Immature natural killer cell (primary cell): ENCODE data around the gene WDFY1. TPM values are rescaled to one million over a fixed set of nuclear protein-coding genes. Genes with fewer than 3 reads are reported as not detected.

Experiments
- DNase-seq, 3 donors: peaks; one replicate each; pipeline ENCODE4 v3.0.0; 2022; ENCODE audit warnings: mixed read lengths in 1 of 3
- H3K27ac Mint-ChIP-seq, 6 donors: one replicate each; pipeline ENCODE4 v1.8.0; 2020; ENCODE audit warnings: mixed read lengths in 6 of 6, mild to moderate bottlenecking in 5 of 6, inconsistent platforms in 4 of 6, moderate library complexity in 3 of 6
- H3K27me3 Mint-ChIP-seq, 3 donors: one replicate each; pipeline ENCODE4 v1.8.0; 2020 to 2021; ENCODE audit warnings: low read depth in 3 of 3, mild to moderate bottlenecking in 3 of 3, mixed read lengths in 3 of 3, moderate library complexity in 3 of 3, inconsistent platforms in 1 of 3
- H3K36me3 Mint-ChIP-seq, 3 donors: one replicate each; pipeline ENCODE4 v1.8.0; 2020; ENCODE audit warnings: mixed read lengths in 3 of 3, inconsistent platforms in 2 of 3, mild to moderate bottlenecking in 2 of 3
- H3K4me1 Mint-ChIP-seq, 2 donors: one replicate each; pipeline ENCODE4 v1.8.0; 2020; ENCODE audit warnings: inconsistent platforms in 2 of 2, mild to moderate bottlenecking in 2 of 2, mixed read lengths in 2 of 2, moderate library complexity in 1 of 2
- H3K4me3 Mint-ChIP-seq, 5 donors: one replicate each; pipeline ENCODE4 v1.8.0; 2020; ENCODE audit warnings: mild to moderate bottlenecking in 5 of 5, mixed read lengths in 5 of 5, inconsistent platforms in 3 of 5, moderate library complexity in 3 of 5
- H3K9me3 Mint-ChIP-seq, 6 donors: one replicate each; pipeline ENCODE4 v1.8.0; 2020; ENCODE audit warnings: mild to moderate bottlenecking in 6 of 6, mixed read lengths in 6 of 6, inconsistent platforms in 4 of 6, moderate library complexity in 3 of 6
- polyA plus RNA-seq, 3 donors: library from polyadenylated mRNA; unstranded; fragments of 300-500 nt; fragmentation: Illumina TruSeq; gene quantifications; one replicate each; pipeline ENCODE4 v1.2.3, GENCODE V29; 2021

WDFY1 gene
- polyA plus RNA-seq, 3 donors from 2014 or later: 39.3 to 58.8 (median 51.0) TPM

GRCh38 chr2:223868005-223868404 lies 77.1 kb downstream of the WDFY1 start:
- no peak overlapping the region for H3K4me3 Mint-ChIP-seq
- H3K4me1 Mint-ChIP-seq: peaks cover 26 to 29% of the 10 kb centered on the region in 2 donors
- H3K27me3 Mint-ChIP-seq: peaks cover 0 to 2% (median 0%) of the 10 kb centered on the region in 3 donors
- peaks cover 9 to 19% (median 15%) of the 10 kb centered on the region in 3 donors for H3K36me3 Mint-ChIP-seq
- no peak for DNase-seq
- no peaks in the 10 kb centered on the region for H3K9me3 Mint-ChIP-seq
- H3K27ac Mint-ChIP-seq: no peak overlapping the region

GRCh38 chr2:223865907-223866508 lies 79.1 kb downstream of the WDFY1 start:
- DNase-seq: peak; percentile 15 to 38 (median 37)
- H3K9me3 Mint-ChIP-seq: no peaks in the 10 kb centered on the region
- peak overlapping the region; percentile 67 to 83 (median 73) for H3K4me3 Mint-ChIP-seq
- peaks cover 0 to 2% (median 2%) of the 10 kb centered on the region in 3 donors for H3K27me3 Mint-ChIP-seq
- peak overlapping the region; percentile 71 to 89 (median 86) for H3K27ac Mint-ChIP-seq
- H3K36me3 Mint-ChIP-seq: peaks cover 4 to 14% (median 11%) of the 10 kb centered on the region in 3 donors
- H3K4me1 Mint-ChIP-seq: peaks cover 28 to 34% of the 10 kb centered on the region in 2 donors

- Mint-ChIP-seq H3K4me3 (peak overlapping the region; percentile 28 to 71 (median 56)), H3K36me3 (peaks cover 4 to 10% (median 5%) of the 10 kb centered on the region in 3 donors), H3K4me1 (peaks cover 29 to 34% of the 10 kb centered on the region in 2 donors), H3K9me3 (no peaks in the 10 kb centered on the region), H3K27me3 (peaks cover 0 to 2% (median 2%) of the 10 kb centered on the region in 3 donors), H3K27ac (peak overlapping the region; percentile 71 to 89 (median 80))
- DNase-seq: peak; percentile 41 to 55 (median 54)
Observed at GRCh38 chr2:223865124-223865523, 80.0 kb downstream of the WDFY1 start.

GRCh38 chr2:223863491-223863890 lies 81.6 kb downstream of the WDFY1 start:
- peaks cover 0 to 2% (median 2%) of the 10 kb centered on the region in 3 donors for H3K27me3 Mint-ChIP-seq
- no peak overlapping the region for H3K4me3 Mint-ChIP-seq
- H3K36me3 Mint-ChIP-seq: peaks cover 0 to 7% (median 0%) of the 10 kb centered on the region in 3 donors
- H3K9me3 Mint-ChIP-seq: no peaks in the 10 kb centered on the region
- H3K4me1 Mint-ChIP-seq: peaks cover 43 to 47% of the 10 kb centered on the region in 2 donors
- no peak for DNase-seq
- peak overlapping the region in 1 of 6 donors; percentile 20 for H3K27ac Mint-ChIP-seq

GRCh38 chr2:223860809-223861738 lies 84.1 kb downstream of the WDFY1 start:
- peaks cover 0 to 2% (median 1%) of the 10 kb centered on the region in 3 donors for H3K27me3 Mint-ChIP-seq
- H3K36me3 Mint-ChIP-seq: peaks cover 0 to 12% (median 4%) of the 10 kb centered on the region in 3 donors
- H3K27ac Mint-ChIP-seq: peak overlapping the region in 5 of 6 donors; percentile 16 to 64 (median 45)
- H3K4me3 Mint-ChIP-seq: no peak overlapping the region
- H3K9me3 Mint-ChIP-seq: no peaks in the 10 kb centered on the region
- H3K4me1 Mint-ChIP-seq: peaks cover 34 to 35% of the 10 kb centered on the region in 2 donors
- DNase-seq: no peak

- Mint-ChIP-seq H3K9me3 (no peaks in the 10 kb centered on the region), H3K27me3 (peaks cover 0 to 2% (median 1%) of the 10 kb centered on the region in 3 donors), H3K4me3 (peak overlapping the region in 4 of 5 donors; percentile 13 to 54 (median 24)), H3K36me3 (peaks cover 0 to 19% (median 15%) of the 10 kb centered on the region in 3 donors), H3K27ac (peak overlapping the region; percentile 31 to 71 (median 62)), H3K4me1 (peaks cover 21 to 23% of the 10 kb centered on the region in 2 donors)
- no peak for DNase-seq
Observed at GRCh38 chr2:223859070-223859469, 86.1 kb downstream of the WDFY1 start.

- H3K4me3 Mint-ChIP-seq: no peak overlapping the region
- no peak for DNase-seq
- peak overlapping the region in 2 of 6 donors; percentile 1 to 36 for H3K27ac Mint-ChIP-seq
- no peaks in the 10 kb centered on the region for H3K9me3 Mint-ChIP-seq
- H3K27me3 Mint-ChIP-seq: peaks cover 0 to 3% (median 0%) of the 10 kb centered on the region in 3 donors
- H3K36me3 Mint-ChIP-seq: peaks cover 0 to 21% (median 21%) of the 10 kb centered on the region in 3 donors
- peaks cover 22 to 24% of the 10 kb centered on the region in 2 donors for H3K4me1 Mint-ChIP-seq
Observed at GRCh38 chr2:223856584-223856983, 88.6 kb downstream of the WDFY1 start.

- H3K27ac Mint-ChIP-seq: peak overlapping the region in 1 of 6 donors; percentile 36
- DNase-seq: no peak
Observed at GRCh38 chr2:223856021-223856420, 89.1 kb downstream of the WDFY1 start.

GRCh38 chr2:223855426-223855825 lies 89.7 kb downstream of the WDFY1 start:
- Mint-ChIP-seq H3K4me1 (peaks cover 27 to 31% of the 10 kb centered on the region in 2 donors), H3K27ac (no peak overlapping the region), H3K27me3 (peaks cover 0 to 4% (median 0%) of the 10 kb centered on the region in 3 donors), H3K36me3 (peaks cover 5 to 29% (median 27%) of the 10 kb centered on the region in 3 donors), H3K4me3 (no peak overlapping the region), H3K9me3 (peaks cover 0 to 2% (median 0%) of the 10 kb centered on the region in 6 donors)
- DNase-seq: no peak

More at GRCh38 chr2:223856021-223856420, 89.1 kb downstream of the WDFY1 start:
- Mint-ChIP-seq H3K4me3 (no peak overlapping the region), H3K4me1 (peaks cover 25 to 26% of the 10 kb centered on the region in 2 donors), H3K27me3 (peaks cover 0 to 4% (median 0%) of the 10 kb centered on the region in 3 donors), H3K36me3 (peaks cover 2 to 25% (median 23%) of the 10 kb centered on the region in 3 donors), H3K9me3 (no peaks in the 10 kb centered on the region)

GRCh38 chr2:223854741-223855140 lies 90.4 kb downstream of the WDFY1 start:
- peak overlapping the region in 3 of 6 donors; percentile 15 to 65 (median 36) for H3K27ac Mint-ChIP-seq
- DNase-seq: no peak
- peaks cover 0 to 2% (median 0%) of the 10 kb centered on the region in 6 donors for H3K9me3 Mint-ChIP-seq
- peaks cover 8 to 36% (median 29%) of the 10 kb centered on the region in 3 donors for H3K36me3 Mint-ChIP-seq
- peaks cover 0 to 4% (median 0%) of the 10 kb centered on the region in 3 donors for H3K27me3 Mint-ChIP-seq
- peaks cover 24 to 31% of the 10 kb centered on the region in 2 donors for H3K4me1 Mint-ChIP-seq
- H3K4me3 Mint-ChIP-seq: no peak overlapping the region

- no peak for DNase-seq
- Mint-ChIP-seq H3K4me1 (peaks cover 13 to 19% of the 10 kb centered on the region in 2 donors), H3K27ac (peak overlapping the region in 1 of 6 donors; percentile 3), H3K9me3 (peaks cover 0 to 2% (median 0%) of the 10 kb centered on the region in 6 donors), H3K36me3 (peaks cover 13 to 43% (median 39%) of the 10 kb centered on the region in 3 donors), H3K27me3 (peaks cover 0 to 4% (median 0%) of the 10 kb centered on the region in 3 donors), H3K4me3 (no peak overlapping the region)
Observed at GRCh38 chr2:223853425-223853837, 91.7 kb downstream of the WDFY1 start.

GRCh38 chr2:223852281-223852795 lies 92.8 kb downstream of the WDFY1 start:
- peaks cover 0 to 4% (median 0%) of the 10 kb centered on the region in 3 donors for H3K27me3 Mint-ChIP-seq
- peaks cover 13 to 19% of the 10 kb centered on the region in 2 donors for H3K4me1 Mint-ChIP-seq
- no peak overlapping the region for H3K27ac Mint-ChIP-seq
- H3K36me3 Mint-ChIP-seq: peaks cover 19 to 48% (median 45%) of the 10 kb centered on the region in 3 donors
- peaks cover 0 to 2% (median 0%) of the 10 kb centered on the region in 6 donors for H3K9me3 Mint-ChIP-seq
- DNase-seq: no peak
- H3K4me3 Mint-ChIP-seq: no peak overlapping the region

GRCh38 chr2:223847410-223847809 lies 97.7 kb downstream of the WDFY1 start:
- no peak for DNase-seq
- Mint-ChIP-seq H3K36me3 (peaks cover 23 to 46% (median 35%) of the 10 kb centered on the region in 3 donors), H3K27ac (no peak overlapping the region), H3K4me1 (peaks cover 9 to 14% of the 10 kb centered on the region in 2 donors), H3K27me3 (peaks cover 0 to 3% (median 0%) of the 10 kb centered on the region in 3 donors), H3K9me3 (peaks cover 0 to 2% (median 0%) of the 10 kb centered on the region in 6 donors), H3K4me3 (no peak overlapping the region)
